A673 (cell line): ENCODE data around the gene TUBG1. TPM values are rescaled to one million over a fixed set of nuclear protein-coding genes. Genes with fewer than 3 reads are reported as not detected.

Source experiments
- BruUV-seq: library from RNA; stranded (reverse); fragments of 400-500 nt; replicated peaks from 2 replicates; lab custom pipeline; 2021; lab: Mats Ljungman, UMichigan
- CTCF ChIA-PET: fragments of 300-600 bp; sonication (Branson Sonifier 250); formaldehyde crosslinking; loops from one replicate; lab custom pipeline; 2022; ENCODE audit warnings: antibody characterized with exemption; lab: Charles Lee
- POLR2A ChIA-PET: fragments of 300-600 bp; sonication (Branson Sonifier 250); formaldehyde crosslinking; loops from one replicate; lab custom pipeline; 2022; ENCODE audit warnings: antibody characterized with exemption; ENCODE audit not compliant: low non-redundant PET; lab: Charles Lee
- DNase-seq: peaks from one replicate; pipeline ENCODE4 v3.0.0-alpha.2; 2015; ENCODE audit warnings: low spot score
- H3K27ac ChIP-seq: fragments of 200-600 bp; sonication (generic); 2 replicates; pipeline ENCODE4 v1.5.1; 2016; ENCODE audit warnings: mixed run types, low read depth, mild to moderate bottlenecking, mixed read lengths, antibody characterized with exemption, low read length; ENCODE audit not compliant: poor library complexity, severe bottlenecking
- H3K27me3 ChIP-seq: fragments of 200-600 bp; sonication (generic); replicated peaks from 2 replicates; pipeline ENCODE4 v1.6.1; 2017; ENCODE audit warnings: mixed run types, low read depth, mild to moderate bottlenecking, mixed read lengths, antibody characterized with exemption, low read length; ENCODE audit not compliant: insufficient read depth, poor library complexity
- H3K36me3 ChIP-seq: fragments of 200-600 bp; sonication (generic); 2 replicates; pipeline ENCODE4 v1.6.1; 2016; ENCODE audit warnings: mixed run types, mild to moderate bottlenecking, mixed read lengths, antibody characterized with exemption, low read length; ENCODE audit not compliant: insufficient read depth, poor library complexity, severe bottlenecking
- H3K4me1 ChIP-seq: fragments of 200-600 bp; sonication (generic); 2 replicates; pipeline ENCODE4 v1.6.1; 2017; ENCODE audit warnings: mixed run types, mild to moderate bottlenecking, mixed read lengths, antibody characterized with exemption, low read length; ENCODE audit not compliant: insufficient read depth, poor library complexity, severe bottlenecking
- H3K4me3 ChIP-seq: fragments of 200-600 bp; sonication (generic); 2 replicates; pipeline ENCODE4 v1.5.1; 2016; ENCODE audit warnings: low read depth, mixed run types, mild to moderate bottlenecking, mixed read lengths, low read length; ENCODE audit not compliant: poor library complexity, severe bottlenecking
- H3K9me3 ChIP-seq: fragments of 200-600 bp; sonication (generic); 2 replicates; pipeline ENCODE4 v1.6.1; 2016; ENCODE audit warnings: mixed run types, low read depth, mild to moderate bottlenecking, mixed read lengths, antibody characterized with exemption, low read length; ENCODE audit not compliant: poor library complexity, severe bottlenecking
- EZH2 ChIP-seq: fragments of 200-600 bp; sonication (generic); IDR thresholded peaks from 2 replicates; pipeline ENCODE4 v1.6.1; 2017; ENCODE audit warnings: borderline replicate concordance, low read depth, mild to moderate bottlenecking, mixed read lengths, antibody characterized with exemption, low read length; ENCODE audit not compliant: poor library complexity, severe bottlenecking
- intact Hi-C: fragments of 100-400 bp; cut with micrococcal nuclease; formaldehyde crosslinking; loops from one replicate; pipeline ENCODE4 v1.10.0; 2022; ENCODE audit not compliant: unreplicated experiment
- total RNA-seq: library from RNA; stranded (reverse); gene quantifications from 2 replicates; pipeline ENCODE4 v1.2.3, GENCODE V29; 2021
- TF ChIP-seq, protein P1 (sequence below): fragments of 300-800, 200-600 bp; sonication (generic); conservative IDR thresholded peaks from 2 replicates; pipeline ENCODE4 v1.5.1; 2017; ENCODE audit warnings: low read depth, mild to moderate bottlenecking, antibody characterized with exemption, low read length, moderate library complexity, mixed read lengths

Gene TUBG1
- total RNA-seq, 1 experiment from 2014 or later: 87.4 TPM

DNA sequence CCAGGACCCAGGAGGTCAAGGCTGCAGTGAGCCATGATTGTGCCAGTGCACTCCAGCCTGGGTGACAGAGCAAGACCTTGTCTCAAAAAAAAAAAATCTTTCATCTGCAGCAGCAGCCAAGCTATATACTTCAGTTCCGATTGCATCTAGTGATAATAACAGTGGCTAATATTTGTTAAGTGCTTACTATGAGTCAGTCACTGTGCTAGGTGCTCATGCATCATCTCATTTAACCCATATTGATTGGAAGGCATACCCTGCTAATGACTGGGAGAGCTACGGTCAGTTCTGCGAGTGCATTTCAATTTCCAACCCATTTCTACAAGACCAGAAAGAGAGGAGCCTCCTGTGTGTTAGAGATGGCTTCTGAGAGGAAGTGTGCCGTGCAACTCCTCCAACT is 41.9 kb downstream of the TUBG1 start:
- ChIA-PET CTCF (no interaction called here), POLR2A (no interaction called here)
- TF ChIP-seq, protein P1, sequence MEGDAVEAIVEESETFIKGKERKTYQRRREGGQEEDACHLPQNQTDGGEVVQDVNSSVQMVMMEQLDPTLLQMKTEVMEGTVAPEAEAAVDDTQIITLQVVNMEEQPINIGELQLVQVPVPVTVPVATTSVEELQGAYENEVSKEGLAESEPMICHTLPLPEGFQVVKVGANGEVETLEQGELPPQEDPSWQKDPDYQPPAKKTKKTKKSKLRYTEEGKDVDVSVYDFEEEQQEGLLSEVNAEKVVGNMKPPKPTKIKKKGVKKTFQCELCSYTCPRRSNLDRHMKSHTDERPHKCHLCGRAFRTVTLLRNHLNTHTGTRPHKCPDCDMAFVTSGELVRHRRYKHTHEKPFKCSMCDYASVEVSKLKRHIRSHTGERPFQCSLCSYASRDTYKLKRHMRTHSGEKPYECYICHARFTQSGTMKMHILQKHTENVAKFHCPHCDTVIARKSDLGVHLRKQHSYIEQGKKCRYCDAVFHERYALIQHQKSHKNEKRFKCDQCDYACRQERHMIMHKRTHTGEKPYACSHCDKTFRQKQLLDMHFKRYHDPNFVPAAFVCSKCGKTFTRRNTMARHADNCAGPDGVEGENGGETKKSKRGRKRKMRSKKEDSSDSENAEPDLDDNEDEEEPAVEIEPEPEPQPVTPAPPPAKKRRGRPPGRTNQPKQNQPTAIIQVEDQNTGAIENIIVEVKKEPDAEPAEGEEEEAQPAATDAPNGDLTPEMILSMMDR: no peak
- no peak for TF ChIP-seq EZH2
- Histone ChIP-seq H3K4me3 (no peak overlapping the region), H3K9me3 (no peaks in the 10 kb centered on the region), H3K27ac (no peak overlapping the region), H3K27me3 (no peaks in the 10 kb centered on the region), H3K4me1 (no peaks in the 10 kb centered on the region), H3K36me3 (no peaks in the 10 kb centered on the region)
- no TSS peak for BruUV-seq
- intact Hi-C loops: no loop called here
- DNase-seq: no peak

DNA sequence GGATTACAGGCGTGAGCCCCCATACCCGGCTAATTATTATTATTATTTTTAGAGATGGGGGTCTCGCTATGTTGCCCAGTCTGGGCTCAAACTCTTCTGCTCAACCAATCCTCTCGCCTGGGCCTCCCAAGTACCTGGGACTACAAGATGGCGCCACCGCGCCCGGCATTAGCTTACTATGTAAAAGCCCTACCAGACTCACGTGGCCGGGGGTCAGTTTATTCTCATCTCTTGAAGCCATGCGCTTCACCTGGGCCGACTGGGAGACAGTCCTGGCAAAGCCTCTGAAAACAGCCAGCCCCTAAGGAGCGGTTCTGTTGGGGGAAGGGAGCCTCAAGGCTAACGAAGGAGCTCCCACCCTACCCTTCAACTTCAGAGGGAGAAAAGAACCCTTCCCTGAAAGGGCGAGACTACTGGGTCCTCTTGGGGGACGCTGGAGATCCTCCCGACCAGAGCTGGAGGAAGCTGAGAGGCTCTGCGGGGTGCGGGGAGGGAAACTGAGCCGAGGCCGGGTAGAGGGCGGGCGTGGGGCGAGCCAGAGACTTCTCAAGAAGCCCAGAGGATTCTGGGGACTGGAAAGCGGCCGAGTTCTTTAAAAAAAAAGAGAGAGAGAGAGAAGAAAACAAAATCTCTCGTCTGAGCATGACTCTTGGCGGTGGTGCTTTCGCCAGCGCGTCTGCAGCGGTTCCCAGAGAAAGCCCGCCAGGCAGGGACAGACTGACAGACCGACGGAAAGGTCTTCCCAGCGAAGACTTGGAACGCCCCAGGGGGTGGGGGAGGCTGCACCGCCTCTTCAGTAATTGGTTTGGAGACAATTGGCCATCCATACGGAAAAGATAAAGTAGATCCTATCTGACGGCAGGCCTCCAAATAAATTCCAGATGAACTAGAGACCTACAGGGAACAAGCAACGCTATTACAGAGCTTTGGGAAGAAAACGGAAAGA is 44.0 kb downstream of the TUBG1 start:
- H3K27me3 ChIP-seq: no peaks in the 10 kb centered on the region
- no peaks in the 10 kb centered on the region for H3K9me3 ChIP-seq
- POLR2A ChIA-PET: no interaction called here
- no peaks in the 10 kb centered on the region for H3K36me3 ChIP-seq
- no peaks in the 10 kb centered on the region for H3K4me1 ChIP-seq
- no peak for TF ChIP-seq EZH2
- TF ChIP-seq, protein P1: no peak
- no TSS peak for BruUV-seq
- CTCF ChIA-PET: no interaction called here
- no peak overlapping the region for H3K27ac ChIP-seq
- intact Hi-C loops: no loop called here
- peak overlapping the region; percentile 10 for H3K4me3 ChIP-seq
- peak; percentile 31 for DNase-seq

DNA sequence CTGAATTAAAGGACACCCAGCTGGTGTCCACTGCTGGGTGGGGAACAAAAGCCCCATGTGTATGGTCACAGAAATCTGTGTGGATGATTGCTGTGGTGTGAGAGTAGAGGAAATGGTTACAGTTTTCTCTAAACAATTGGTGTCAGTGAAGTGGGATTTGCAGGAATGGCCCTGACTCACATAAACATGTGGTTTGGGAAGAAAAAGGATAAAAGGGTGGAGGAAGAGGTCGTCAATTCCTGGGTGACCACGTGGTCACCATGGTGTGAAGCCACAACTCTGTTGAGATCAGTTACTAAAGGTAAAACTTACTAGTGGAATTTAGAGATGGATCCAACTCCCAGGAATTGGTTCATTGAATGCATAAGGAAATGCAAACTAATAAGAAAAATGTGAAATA is 46.0 kb downstream of the TUBG1 start:
- DNase-seq: no peak
- POLR2A ChIA-PET: no interaction called here
- no peak overlapping the region for H3K4me3 ChIP-seq
- H3K27me3 ChIP-seq: no peaks in the 10 kb centered on the region
- no peak overlapping the region for H3K27ac ChIP-seq
- H3K4me1 ChIP-seq: peaks cover 4% of the 10 kb centered on the region
- CTCF ChIA-PET: no interaction called here
- no peaks in the 10 kb centered on the region for H3K9me3 ChIP-seq
- no TSS peak for BruUV-seq
- intact Hi-C loops: no loop called here
- no peaks in the 10 kb centered on the region for H3K36me3 ChIP-seq
- TF ChIP-seq, protein P1: no peak
- TF ChIP-seq EZH2: no peak
